H9 (cell line): ENCODE data around the gene ZSCAN25. TPM values are rescaled to one million over a fixed set of nuclear protein-coding genes. Genes with fewer than 3 reads are reported as not detected.

ENCODE experiments used
- DNase-seq: peaks from one replicate; pipeline ENCODE4 v3.0.0-alpha.2; 2017
- H2AFZ ChIP-seq: one replicate; pipeline ENCODE4 v1.6.1; 2013; ENCODE audit warnings: mild to moderate bottlenecking, low read length, control low read depth, moderate library complexity
- H2AK5ac ChIP-seq: 2 replicates; pipeline ENCODE4 v1.6.1; 2013; ENCODE audit warnings: low read length, control low read depth, mixed read lengths; ENCODE audit not compliant: insufficient read length
- H2BK120ac ChIP-seq: one replicate; pipeline ENCODE4 v1.6.1; 2013; ENCODE audit warnings: low read depth, mild to moderate bottlenecking, low read length, control low read depth, inconsistent platforms; ENCODE audit not compliant: poor library complexity, severe bottlenecking
- H2BK12ac ChIP-seq: 2 replicates; pipeline ENCODE4 v1.6.1; 2013; ENCODE audit warnings: low read length, control low read depth, mixed read lengths, low read depth; ENCODE audit not compliant: insufficient read length
- H2BK15ac ChIP-seq: 2 replicates; pipeline ENCODE4 v1.6.1; 2013; ENCODE audit warnings: low read depth, low read length, control low read depth
- H2BK20ac ChIP-seq: one replicate; pipeline ENCODE4 v1.6.1; 2013; ENCODE audit warnings: low read depth, mild to moderate bottlenecking, low read length, control low read depth, inconsistent platforms; ENCODE audit not compliant: poor library complexity, severe bottlenecking
- H2BK5ac ChIP-seq: 2 replicates; pipeline ENCODE4 v1.6.1; 2013; ENCODE audit warnings: low read length, control low read depth, mixed read lengths; ENCODE audit not compliant: insufficient read length
- H3K14ac ChIP-seq: 2 replicates; pipeline ENCODE4 v1.6.1; 2013; ENCODE audit warnings: low read length, control low read depth; ENCODE audit not compliant: insufficient read depth
- H3K18ac ChIP-seq: 2 replicates; pipeline ENCODE4 v1.6.1; 2013; ENCODE audit warnings: low read depth, mild to moderate bottlenecking, mixed read lengths, low read length, control low read depth; ENCODE audit not compliant: insufficient read length
- H3K23ac ChIP-seq: 2 replicates; pipeline ENCODE4 v1.6.1; 2013; ENCODE audit warnings: low read length, control low read depth, mixed read lengths, low read depth; ENCODE audit not compliant: insufficient read length
- H3K23me2 ChIP-seq: 2 replicates; pipeline ENCODE4 v1.6.1; 2013; ENCODE audit warnings: low read depth, mild to moderate bottlenecking, mixed read lengths, low read length, control low read depth; ENCODE audit not compliant: insufficient read length, poor library complexity, severe bottlenecking
- H3K27ac ChIP-seq: 2 replicates; pipeline ENCODE4 v1.5.1; 2013; ENCODE audit warnings: low read length, control low read depth, mixed read lengths, low read depth; ENCODE audit not compliant: insufficient read length
- H3K27me3 ChIP-seq: 2 replicates; pipeline ENCODE4 v1.6.1; 2013; ENCODE audit warnings: low read length, control low read depth, inconsistent platforms; ENCODE audit not compliant: insufficient read depth
- H3K4ac ChIP-seq: 2 replicates; pipeline ENCODE4 v1.6.1; 2013; ENCODE audit warnings: low read depth, mild to moderate bottlenecking, control low read depth, inconsistent platforms, low read length, moderate library complexity
- H3K4me1 ChIP-seq: 2 replicates; pipeline ENCODE4 v1.6.1; 2013; ENCODE audit warnings: low read length, control low read depth, inconsistent platforms; ENCODE audit not compliant: insufficient read depth
- H3K4me2 ChIP-seq: 2 replicates; pipeline ENCODE4 v1.6.1; 2013; ENCODE audit warnings: low read length, control low read depth, mixed read lengths; ENCODE audit not compliant: insufficient read length, insufficient read depth
- H3K56ac ChIP-seq: 2 replicates; pipeline ENCODE4 v1.6.1; 2013; ENCODE audit warnings: low read depth, mild to moderate bottlenecking, mixed read lengths, low read length, control low read depth; ENCODE audit not compliant: insufficient read length
- H3K79me1 ChIP-seq: 2 replicates; pipeline ENCODE4 v1.6.1; 2013; ENCODE audit warnings: low read depth, mild to moderate bottlenecking, moderate library complexity, low read length, control low read depth, inconsistent platforms; ENCODE audit not compliant: insufficient read depth, poor library complexity, severe bottlenecking
- H3K79me2 ChIP-seq: 2 replicates; pipeline ENCODE4 v1.6.1; 2013; ENCODE audit warnings: low read length, control low read depth, inconsistent platforms; ENCODE audit not compliant: insufficient read depth
- H3K9ac ChIP-seq: 2 replicates; pipeline ENCODE4 v1.6.1; 2013; ENCODE audit warnings: low read length, control low read depth, mixed read lengths; ENCODE audit not compliant: insufficient read length; ENCODE audit errors: extremely low read depth
- H3K9me3 ChIP-seq: one replicate; pipeline ENCODE4 v1.6.1; 2013; ENCODE audit warnings: low read depth, low read length, inconsistent platforms; ENCODE audit not compliant: control insufficient read depth
- H3T11ph ChIP-seq: one replicate; pipeline ENCODE4 v1.6.1; 2013; ENCODE audit warnings: mild to moderate bottlenecking, low read length, control low read depth, inconsistent platforms
- H4K20me1 ChIP-seq: one replicate; pipeline ENCODE4 v1.6.1; 2013; ENCODE audit not compliant: control insufficient read depth, insufficient read length, insufficient read depth
- H4K5ac ChIP-seq: 2 replicates; pipeline ENCODE4 v1.6.1; 2013; ENCODE audit warnings: low read depth, mild to moderate bottlenecking, mixed read lengths, low read length, control low read depth; ENCODE audit not compliant: insufficient read length
- H4K8ac ChIP-seq: replicated peaks from 2 replicates; pipeline ENCODE4 v1.6.1; 2013; ENCODE audit warnings: low read length, control low read depth, mixed read lengths, low read depth; ENCODE audit not compliant: insufficient read length
- H4K91ac ChIP-seq: 2 replicates; pipeline ENCODE4 v1.6.1; 2013; ENCODE audit warnings: low read depth, mild to moderate bottlenecking, moderate library complexity, mixed read lengths, low read length, control low read depth; ENCODE audit not compliant: insufficient read length
- H3K27ac Mint-ChIP-seq, 3 experiments: 2 replicates in 2 of 3; 3 replicates in 1 of 3; pipeline ENCODE4 v1.8.0; 2020 to 2021; ENCODE audit warnings: mixed read lengths in 3 of 3, mild to moderate bottlenecking in 1 of 3, moderate library complexity in 1 of 3
- H3K27me3 Mint-ChIP-seq: 2 replicates; pipeline ENCODE4 v1.8.0; 2021; ENCODE audit warnings: low read depth, mild to moderate bottlenecking, moderate library complexity, mixed read lengths
- H3K36me3 Mint-ChIP-seq, 3 experiments: 2 replicates in 2 of 3; 3 replicates in 1 of 3; pipeline ENCODE4 v1.8.0; 2020 to 2021; ENCODE audit warnings: low read depth in 3 of 3, mixed read lengths in 3 of 3; ENCODE audit not compliant: insufficient read depth in 1 of 3
- H3K4me1 Mint-ChIP-seq, 2 experiments: 2 replicates each; pipeline ENCODE4 v1.8.0; 2020; ENCODE audit warnings: mixed read lengths in 2 of 2
- H3K4me3 Mint-ChIP-seq, 2 experiments: 2 replicates in 1 of 2; 3 replicates in 1 of 2; pipeline ENCODE4 v1.8.0; 2020 to 2021; ENCODE audit warnings: mild to moderate bottlenecking in 2 of 2, mixed read lengths in 2 of 2, moderate library complexity in 1 of 2
- H3K9me3 Mint-ChIP-seq, 2 experiments: 2 replicates in 1 of 2; 3 replicates in 1 of 2; pipeline ENCODE4 v1.8.0; 2020; ENCODE audit warnings: mild to moderate bottlenecking in 2 of 2, mixed read lengths in 2 of 2, moderate library complexity in 1 of 2
- WGBS: extraction: QIAGEN DNeasy Blood & Tissue Kit; methylation state at CpG from one replicate; pipeline ENCODE4 v1.1.7; 2013; ENCODE audit warnings: missing lambda C conversion rate, low lambda C conversion rate, mixed read lengths; ENCODE audit not compliant: insufficient read length; ENCODE audit errors: extremely low coverage; 5-methylcytosine and 5-hydroxymethylcytosine counted together
- total RNA-seq: library from RNA; stranded (reverse); gene quantifications from 2 replicates; pipeline ENCODE4 v1.2.1, GENCODE V29; 2021
- TF ChIP-seq, protein P1 (sequence below): fragments of 200-600 bp; sonication (generic); conservative IDR thresholded peaks from 3 replicates; pipeline ENCODE4 v1.8.0; 2021; ENCODE audit warnings: antibody characterized with exemption, mild to moderate bottlenecking

Gene ZSCAN25
- total RNA-seq, 1 experiment from 2014 or later: 21.3 TPM

DNA sequence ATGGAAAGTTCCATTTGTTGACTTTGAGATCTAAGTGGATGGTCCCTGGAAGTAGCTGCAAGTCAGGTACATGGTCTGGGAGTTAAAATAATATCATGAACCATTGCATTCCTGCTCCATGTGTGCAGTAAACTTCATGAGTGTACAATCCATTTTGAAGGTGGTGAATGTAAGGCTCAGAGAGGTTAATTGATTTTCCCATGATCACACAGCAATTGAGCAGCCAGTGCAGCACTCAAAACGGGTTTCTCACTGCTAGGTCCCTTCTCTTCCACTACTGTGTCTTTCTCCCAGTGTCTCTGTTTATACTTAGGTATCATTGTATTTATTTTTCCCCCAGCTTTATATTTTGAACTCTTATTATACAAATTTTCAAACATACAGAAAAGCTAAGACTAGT, 9.9 kb downstream of the ZSCAN25 start:
- H2BK120ac ChIP-seq: no peak overlapping the region
- no peaks in the 10 kb centered on the region for H3K4me1 ChIP-seq
- no peaks in the 10 kb centered on the region for H3K79me1 ChIP-seq
- no peak overlapping the region for H3K27ac ChIP-seq
- H3K4me1 Mint-ChIP-seq: peaks cover 31 to 34% of the 10 kb centered on the region in 2 experiments
- no peaks in the 10 kb centered on the region for H3K9me3 ChIP-seq
- no peak overlapping the region for H3K4me3 Mint-ChIP-seq
- no peak overlapping the region for H2BK5ac ChIP-seq
- H2BK20ac ChIP-seq: no peak overlapping the region
- H2BK15ac ChIP-seq: no peak overlapping the region
- no peaks in the 10 kb centered on the region for H3K23me2 ChIP-seq
- TF ChIP-seq, protein P1, sequence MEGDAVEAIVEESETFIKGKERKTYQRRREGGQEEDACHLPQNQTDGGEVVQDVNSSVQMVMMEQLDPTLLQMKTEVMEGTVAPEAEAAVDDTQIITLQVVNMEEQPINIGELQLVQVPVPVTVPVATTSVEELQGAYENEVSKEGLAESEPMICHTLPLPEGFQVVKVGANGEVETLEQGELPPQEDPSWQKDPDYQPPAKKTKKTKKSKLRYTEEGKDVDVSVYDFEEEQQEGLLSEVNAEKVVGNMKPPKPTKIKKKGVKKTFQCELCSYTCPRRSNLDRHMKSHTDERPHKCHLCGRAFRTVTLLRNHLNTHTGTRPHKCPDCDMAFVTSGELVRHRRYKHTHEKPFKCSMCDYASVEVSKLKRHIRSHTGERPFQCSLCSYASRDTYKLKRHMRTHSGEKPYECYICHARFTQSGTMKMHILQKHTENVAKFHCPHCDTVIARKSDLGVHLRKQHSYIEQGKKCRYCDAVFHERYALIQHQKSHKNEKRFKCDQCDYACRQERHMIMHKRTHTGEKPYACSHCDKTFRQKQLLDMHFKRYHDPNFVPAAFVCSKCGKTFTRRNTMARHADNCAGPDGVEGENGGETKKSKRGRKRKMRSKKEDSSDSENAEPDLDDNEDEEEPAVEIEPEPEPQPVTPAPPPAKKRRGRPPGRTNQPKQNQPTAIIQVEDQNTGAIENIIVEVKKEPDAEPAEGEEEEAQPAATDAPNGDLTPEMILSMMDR: no peak
- no peak overlapping the region for H3K14ac ChIP-seq
- H3K27ac Mint-ChIP-seq: no peak overlapping the region
- no peak overlapping the region for H3T11ph ChIP-seq
- H3K4ac ChIP-seq: no peak overlapping the region
- H4K91ac ChIP-seq: no peak overlapping the region
- H2BK12ac ChIP-seq: no peak overlapping the region
- H3K23ac ChIP-seq: no peak overlapping the region
- no peak overlapping the region for H4K5ac ChIP-seq
- no peak overlapping the region for H2AK5ac ChIP-seq
- H3K36me3 Mint-ChIP-seq: peaks cover 59 to 89% (median 84%) of the 10 kb centered on the region in 3 experiments
- no peaks in the 10 kb centered on the region for H3K27me3 Mint-ChIP-seq
- H3K9me3 Mint-ChIP-seq: no peaks in the 10 kb centered on the region
- no peaks in the 10 kb centered on the region for H3K27me3 ChIP-seq
- no peak overlapping the region for H3K4me2 ChIP-seq
- no peak overlapping the region for H3K9ac ChIP-seq
- no peaks in the 10 kb centered on the region for H4K20me1 ChIP-seq
- H3K79me2 ChIP-seq: no peaks in the 10 kb centered on the region
- DNase-seq: no peak
- no peak overlapping the region for H3K56ac ChIP-seq
- H4K8ac ChIP-seq: no peak overlapping the region
- no peak overlapping the region for H3K18ac ChIP-seq
- no peak overlapping the region for H2AFZ ChIP-seq
- whole genome bisulfite sequencing: no CpG with 5 or more reads among the region's 1 CpG
